Measurements from ENCODE around the gene ODAD4.

Gene ODAD4

DNA sequence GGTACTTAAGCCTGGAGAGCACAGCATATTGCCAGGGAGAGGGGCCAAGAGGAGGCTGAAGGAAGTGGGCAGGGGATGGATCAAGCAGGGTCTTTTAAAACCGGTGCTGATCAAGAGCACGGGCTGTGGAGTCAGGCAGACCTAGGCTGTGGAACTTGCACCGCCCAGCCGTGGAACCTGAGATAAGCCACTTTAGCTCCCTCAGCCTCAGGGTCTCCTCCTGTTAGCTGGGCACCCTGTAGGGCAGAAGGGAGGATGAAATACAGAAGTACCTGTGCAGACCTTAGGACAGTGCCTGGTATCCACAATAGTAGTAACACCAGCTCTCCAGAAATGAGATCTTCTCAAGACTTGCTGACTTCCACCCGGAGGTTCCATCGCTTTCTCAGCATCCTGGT, 9.3 kb downstream of the ODAD4 start:
- no peak for DNase-seq (ENCODE audit: low read depth in 2 of 3, low spot score in 1 of 3)

DNA sequence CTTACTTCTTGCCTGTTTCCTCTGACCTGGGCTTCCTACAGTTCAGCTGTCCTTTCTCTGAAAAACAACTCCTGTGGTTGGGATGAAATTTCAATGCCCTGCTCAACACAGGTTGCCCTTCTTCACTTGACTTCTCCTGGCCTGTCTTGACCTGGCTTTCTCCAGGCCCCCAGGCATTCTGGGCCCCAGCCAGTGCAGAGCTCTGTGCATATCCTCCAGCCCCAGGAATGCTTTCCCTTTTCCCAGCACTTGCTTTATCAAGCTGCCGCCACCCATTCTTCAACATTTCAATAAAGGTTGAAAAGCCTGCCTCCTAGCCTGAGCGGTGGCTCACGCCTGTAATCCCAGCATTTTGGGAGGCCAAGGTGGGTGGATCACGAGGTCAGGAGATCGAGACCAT, 10.8 kb downstream of the ODAD4 start:
- no peak for DNase-seq (ENCODE audit: low read depth in 2 of 3, low spot score in 1 of 3)

DNA sequence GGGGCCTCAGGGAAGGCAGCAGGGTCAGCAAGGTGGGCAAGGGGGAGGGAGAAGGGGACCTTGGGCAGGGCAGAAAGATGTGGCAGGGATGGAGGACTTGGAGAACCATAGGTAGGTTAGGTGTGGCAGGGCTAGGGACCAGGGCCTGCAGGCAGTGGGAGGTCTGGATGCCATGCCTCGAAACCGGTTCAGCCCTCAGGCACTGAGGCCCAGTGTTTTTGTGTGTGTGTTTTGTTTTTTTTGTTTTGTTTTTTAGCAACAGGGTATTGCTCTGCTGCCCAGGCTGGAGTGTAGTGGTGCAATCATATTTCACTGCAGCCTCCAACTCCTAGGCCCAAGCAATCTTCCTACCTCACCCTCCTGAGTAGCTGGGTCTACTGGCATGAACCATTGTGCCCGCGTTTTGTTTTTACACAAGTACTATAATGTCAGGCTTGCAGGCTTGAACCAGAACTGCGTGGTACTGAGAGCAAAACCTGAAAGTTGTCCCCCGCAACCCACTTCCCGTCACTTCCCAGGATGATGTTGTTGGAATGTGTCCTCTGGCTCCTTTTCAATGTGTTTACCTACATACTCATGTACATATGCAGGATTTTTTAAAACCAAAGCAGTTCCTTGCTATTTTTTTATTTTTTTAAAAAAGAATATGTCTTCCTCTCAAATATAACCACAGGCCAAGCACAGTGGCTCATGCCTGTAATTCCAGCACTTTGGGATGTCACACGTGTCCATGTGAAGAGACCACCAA, 12.4 kb downstream of the ODAD4 start:
- DNase-seq (ENCODE audit: low read depth in 2 of 3, low spot score in 1 of 3) = no peak

DNA sequence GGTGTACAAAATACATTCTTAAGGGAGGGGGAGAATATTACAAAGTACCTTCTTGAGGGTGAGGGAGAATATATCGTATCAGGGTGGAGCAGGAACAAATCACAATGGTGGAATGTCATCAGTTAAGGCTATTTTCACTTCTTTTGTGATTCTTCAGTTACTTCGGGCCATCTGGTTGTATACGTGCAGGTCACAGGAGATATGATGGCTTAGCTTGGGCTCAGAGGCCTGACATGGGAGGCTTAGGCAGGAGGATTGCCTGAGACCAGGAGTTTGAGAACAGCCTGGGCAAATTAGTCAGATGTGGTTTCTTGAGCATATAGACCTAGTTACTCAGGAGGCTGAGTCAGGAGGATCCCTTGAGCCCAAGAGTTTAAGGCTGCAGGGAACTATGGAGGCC, 13.1 kb downstream of the ODAD4 start:
- no peak for DNase-seq (ENCODE audit: low read depth in 2 of 3, low spot score in 1 of 3)

DNA sequence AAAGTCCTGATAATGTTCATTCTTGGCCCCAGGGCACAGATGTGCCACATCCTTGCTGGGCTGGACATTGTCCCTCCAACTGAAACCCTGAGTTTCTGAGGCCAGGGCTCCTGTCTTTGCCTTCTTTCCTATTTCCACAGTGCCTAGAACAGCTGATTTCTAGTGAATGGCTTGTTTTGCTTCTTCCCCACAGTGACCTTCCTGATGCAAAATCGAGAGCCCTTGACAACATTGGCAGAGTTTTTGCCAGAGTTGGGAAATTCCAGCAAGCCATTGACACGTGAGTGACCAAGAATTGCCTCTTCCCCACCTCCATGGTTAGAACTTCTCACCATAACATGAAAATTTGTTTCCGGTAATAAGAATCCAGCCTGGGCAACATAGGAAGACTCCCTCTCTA, 14.5 kb downstream of the ODAD4 start:
- DNase-seq (ENCODE audit: low read depth in 2 of 3, low spot score in 1 of 3) = no peak

DNA sequence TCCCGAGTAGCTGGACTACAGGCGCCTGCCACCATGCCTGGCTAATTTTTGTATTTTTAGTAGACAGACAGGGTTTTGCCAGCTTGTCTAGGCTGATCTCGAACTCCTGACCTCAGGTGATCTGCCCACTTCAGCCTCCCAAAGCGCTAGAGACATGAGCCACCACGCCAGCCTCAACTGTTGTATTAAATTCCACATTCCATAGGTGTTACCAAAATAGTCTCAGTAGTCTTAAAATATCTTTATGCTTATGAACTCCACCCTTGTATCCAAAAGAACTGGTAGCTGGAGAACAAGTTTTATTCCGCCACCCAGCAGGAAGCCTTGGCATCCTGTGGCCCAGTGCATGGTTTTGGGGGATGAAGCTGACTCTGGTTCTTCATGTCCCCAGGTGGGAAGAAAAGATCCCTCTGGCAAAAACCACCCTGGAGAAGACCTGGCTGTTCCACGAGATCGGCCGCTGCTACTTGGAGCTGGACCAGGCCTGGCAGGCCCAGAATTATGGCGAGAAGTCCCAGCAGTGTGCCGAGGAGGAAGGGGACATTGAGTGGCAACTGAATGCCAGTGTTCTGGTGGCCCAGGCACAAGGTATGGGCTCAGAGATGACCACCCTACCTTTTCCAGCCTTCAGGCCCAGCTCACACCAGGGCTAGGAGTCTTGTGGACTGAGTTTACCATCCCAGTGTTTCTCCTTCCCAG, 18.5 kb downstream of the ODAD4 start:
- no peak for DNase-seq (ENCODE audit: low read depth in 2 of 3, low spot score in 1 of 3)

DNA sequence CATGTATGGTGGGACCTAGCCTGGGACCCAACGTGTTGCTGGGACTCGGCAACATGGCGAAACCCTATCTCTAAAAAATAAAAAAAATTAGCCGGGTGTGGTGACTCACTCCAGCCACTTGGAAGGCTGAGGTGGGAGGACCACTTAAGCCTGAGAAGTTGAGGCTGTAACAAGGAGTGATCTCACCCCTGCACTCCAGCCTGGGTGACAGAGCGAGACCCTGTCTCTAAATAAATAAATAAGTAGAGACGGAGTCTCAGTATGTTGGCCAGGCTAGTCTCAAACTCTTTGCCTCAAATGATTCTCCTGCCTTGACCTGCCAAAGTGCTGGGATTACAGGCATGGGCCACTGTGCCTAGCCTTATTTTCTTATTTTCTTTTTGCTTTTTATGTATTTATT, 26.1 kb downstream of the ODAD4 start:
- DNase-seq (ENCODE audit: low read depth in 2 of 3, low spot score in 1 of 3) = no peak

DNA sequence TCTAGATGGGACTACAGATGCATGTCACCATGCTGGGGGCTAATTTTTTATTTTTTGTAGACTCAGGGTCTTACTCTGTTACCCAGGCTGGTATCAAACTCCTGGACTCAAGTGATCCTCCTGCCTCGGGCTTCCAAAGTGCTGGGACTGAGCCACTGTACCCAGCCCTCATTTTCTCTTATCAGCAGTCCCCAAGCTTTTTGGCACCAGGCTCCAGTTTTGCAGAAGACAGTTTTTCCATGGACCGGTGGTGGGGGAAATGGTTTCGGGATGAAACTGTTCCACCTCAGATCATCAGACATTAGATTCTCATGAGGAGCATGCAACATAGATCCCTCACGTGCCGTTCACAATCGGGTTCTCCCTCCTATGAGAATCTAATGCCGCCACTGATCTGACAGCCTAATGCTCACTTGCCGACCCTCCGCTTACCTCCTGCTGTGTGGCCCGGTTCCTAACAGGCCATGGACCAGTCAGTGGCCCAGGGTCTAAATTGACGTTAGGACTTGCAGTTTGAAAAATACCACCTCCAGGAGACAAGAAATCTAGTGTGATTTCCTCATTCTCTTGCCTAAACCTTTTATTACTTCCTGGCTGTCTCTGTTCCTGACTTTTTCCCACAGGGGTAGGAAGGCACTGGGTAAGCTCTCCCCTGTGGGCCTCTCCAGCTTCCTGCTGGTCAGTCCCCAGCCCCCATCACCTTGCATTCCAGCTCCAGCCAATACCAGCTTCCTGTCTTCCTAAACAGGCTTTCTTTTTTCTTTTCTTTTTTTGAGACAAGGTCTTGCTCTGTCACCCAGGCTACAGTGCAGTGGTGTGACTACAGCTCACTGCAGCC, 26.8 kb downstream of the ODAD4 start:
- DNase-seq (ENCODE audit: low read depth in 2 of 3, low spot score in 1 of 3) = no peak

DNA sequence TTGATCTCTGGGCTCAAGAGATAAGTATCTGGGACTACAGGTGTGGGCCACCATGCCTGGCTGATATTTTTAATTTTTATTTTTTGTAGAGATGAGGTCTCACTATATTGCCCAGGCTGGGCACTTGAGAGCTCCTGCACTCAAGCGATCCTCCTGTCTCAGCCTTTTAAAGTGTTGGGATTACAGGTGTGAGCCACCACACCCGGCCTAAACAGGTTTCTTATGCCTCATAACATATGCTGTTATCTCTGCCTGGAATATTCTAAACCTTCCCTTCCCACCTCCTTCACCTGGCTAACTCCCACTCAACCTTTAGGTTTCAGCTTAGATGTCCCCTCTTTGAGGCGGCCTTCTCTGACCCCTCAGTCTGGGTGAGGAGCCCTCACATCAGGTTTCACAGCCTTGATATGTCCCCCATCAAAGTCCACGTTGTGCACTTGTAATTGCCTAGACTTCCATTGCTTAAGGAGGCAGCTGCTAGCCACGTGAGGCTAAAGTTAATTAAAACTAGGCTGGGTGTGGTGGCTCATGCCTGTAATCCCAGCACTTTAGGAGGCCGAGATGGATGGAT, 27.5 kb downstream of the ODAD4 start:
- DNase-seq (ENCODE audit: low read depth in 2 of 3, low spot score in 1 of 3) = no peak

DNA sequence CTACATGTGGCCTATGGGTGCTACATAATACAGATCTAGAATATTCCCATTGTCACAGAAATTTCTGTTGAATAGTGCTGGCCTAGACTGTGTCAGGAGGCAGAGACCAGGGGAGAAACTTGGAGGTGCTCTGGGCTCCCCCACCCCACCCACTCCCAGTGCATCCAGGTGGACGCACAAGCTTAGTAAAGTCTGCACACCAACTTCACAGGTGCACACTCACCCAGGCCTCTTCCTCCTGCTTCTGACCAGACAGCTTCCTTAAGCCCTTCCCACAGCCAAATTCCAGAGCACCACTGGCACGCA, 28.6 kb downstream of the ODAD4 start:
- no peak for DNase-seq (ENCODE audit: low read depth in 2 of 3, low spot score in 1 of 3)

DNA sequence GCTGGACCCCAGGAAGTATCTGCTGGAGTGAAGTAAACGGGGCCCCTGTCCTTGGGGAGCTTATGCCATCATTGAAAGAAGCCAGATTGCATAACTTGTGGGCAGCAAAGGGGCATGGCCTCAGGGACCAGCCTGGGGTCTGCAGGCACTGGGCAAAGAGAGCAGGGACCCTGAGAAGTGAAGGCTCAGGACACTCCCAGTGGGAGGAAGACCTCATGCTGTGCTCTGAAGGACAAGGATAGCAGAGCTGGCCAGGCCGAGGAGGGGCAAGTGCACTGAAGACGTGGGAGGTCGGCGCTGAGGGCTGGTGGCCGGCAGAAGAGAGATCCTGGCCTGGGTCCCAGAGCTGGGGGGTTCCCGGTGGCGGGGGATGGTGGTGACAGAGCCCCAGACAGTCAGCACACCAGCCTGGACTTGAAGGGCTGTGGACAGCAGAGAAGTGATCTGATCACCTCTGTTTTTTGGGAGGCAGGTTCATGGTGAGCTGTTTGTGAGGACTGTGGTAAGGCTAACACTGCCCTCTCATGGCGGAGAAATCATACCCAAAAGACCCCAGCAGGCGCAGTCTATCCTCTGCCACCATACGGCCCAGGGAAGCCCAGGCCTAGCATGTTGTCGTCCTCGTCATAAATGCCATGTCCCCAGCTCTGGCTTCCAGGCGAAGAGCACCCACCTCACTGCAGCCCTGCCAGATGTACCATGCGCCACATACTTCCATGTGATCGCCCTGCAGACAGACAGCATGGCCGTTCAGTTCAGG, 29.1 kb downstream of the ODAD4 start:
- DNase-seq (ENCODE audit: low read depth in 2 of 3, low spot score in 1 of 3) = no peak

DNA sequence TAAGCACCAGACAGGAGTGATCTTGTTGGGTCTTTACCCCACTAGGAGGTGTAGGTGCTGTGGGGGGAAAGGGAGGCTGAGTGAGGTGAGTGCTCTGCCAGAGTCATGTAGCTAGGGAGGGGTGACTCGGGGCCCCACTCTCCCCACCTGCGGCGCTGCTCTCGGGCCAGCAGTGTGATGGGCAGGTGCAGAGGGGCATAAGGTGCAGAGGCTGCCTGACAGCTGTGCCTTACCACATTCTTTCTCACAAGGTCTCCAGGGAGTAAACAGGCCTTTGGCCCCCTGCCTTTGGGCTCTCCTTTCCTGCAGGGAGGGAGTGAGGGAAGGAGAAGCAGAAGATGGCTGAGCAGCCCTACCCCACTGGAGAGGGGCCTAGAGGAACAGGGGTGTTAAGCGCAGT, 31.7 kb downstream of the ODAD4 start:
- DNase-seq (ENCODE audit: low read depth in 2 of 3, low spot score in 1 of 3) = no peak

DNA sequence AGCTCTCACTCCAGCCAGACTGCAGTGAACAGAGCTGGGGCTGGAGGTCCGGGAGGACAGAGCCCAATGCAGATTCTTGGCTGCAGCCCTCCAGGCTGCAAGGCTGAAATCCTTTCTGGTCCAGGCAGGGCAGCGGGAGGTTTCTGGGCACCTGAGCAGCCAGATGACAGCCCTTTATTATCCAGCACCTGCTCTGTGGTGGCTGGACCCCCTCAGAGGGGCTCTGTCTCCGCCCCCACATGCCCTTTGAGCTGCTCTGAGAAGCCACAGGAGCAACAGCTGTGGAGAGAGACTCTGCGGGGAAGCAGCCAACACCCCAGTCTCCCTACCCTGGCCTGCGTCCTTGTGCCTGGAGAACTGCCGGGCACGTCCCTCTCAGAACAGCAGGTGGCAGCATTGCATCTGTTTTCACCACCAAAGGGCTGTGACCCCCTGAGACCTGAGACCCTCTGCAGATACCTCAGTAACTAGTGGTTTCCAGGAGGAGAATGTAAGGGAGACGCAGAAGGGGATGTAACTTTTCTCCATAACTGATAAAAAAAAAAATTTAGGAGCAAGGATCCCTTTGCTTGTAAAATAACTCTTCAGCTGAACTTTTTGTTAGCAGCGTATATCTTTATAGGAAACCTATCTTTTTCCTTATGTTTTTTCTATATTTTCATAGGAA, 32.5 kb downstream of the ODAD4 start:
- DNase-seq (ENCODE audit: low read depth in 2 of 3, low spot score in 1 of 3) = peak; percentile 53 to 70 (median 54)

DNA sequence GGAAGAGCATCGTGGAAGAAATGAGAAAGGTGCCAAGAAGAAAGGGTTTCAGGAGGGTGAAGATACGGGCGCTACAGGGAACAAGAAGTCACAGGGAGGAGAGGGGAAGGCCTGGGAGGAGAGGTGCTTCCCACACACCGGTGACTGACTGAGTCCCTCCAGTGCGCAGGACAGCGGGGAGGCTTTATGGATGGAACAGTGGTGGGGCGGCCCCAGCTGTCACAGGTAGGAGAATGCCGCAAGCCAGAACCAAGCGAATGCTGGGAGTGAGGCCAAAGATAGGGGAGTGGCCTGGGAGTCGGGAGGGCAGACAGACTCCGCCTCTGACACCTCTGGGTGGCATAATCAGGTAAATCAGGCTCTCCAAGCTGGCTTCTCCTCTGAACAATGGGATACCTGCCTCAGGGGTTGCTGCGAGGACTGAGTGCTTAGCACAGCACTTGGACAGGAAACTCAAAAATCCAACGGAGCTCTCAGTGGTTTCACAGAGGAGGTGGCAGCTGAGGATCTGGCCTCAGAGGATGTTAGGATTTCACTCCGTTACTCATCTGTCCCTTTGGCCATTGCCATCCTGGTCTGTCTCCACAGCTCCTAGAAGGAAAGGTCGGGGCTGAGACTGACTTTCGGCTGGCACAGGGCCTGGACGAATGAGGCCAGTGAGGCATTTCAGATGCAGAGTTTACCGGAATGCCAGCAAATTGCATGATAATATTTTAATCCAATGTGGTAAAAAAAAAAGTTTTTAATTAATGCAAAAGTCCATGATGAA, 35.5 kb downstream of the ODAD4 start:
- peak; percentile 55 to 71 (median 67) for DNase-seq (ENCODE audit: low read depth in 2 of 3, low spot score in 1 of 3)

DNA sequence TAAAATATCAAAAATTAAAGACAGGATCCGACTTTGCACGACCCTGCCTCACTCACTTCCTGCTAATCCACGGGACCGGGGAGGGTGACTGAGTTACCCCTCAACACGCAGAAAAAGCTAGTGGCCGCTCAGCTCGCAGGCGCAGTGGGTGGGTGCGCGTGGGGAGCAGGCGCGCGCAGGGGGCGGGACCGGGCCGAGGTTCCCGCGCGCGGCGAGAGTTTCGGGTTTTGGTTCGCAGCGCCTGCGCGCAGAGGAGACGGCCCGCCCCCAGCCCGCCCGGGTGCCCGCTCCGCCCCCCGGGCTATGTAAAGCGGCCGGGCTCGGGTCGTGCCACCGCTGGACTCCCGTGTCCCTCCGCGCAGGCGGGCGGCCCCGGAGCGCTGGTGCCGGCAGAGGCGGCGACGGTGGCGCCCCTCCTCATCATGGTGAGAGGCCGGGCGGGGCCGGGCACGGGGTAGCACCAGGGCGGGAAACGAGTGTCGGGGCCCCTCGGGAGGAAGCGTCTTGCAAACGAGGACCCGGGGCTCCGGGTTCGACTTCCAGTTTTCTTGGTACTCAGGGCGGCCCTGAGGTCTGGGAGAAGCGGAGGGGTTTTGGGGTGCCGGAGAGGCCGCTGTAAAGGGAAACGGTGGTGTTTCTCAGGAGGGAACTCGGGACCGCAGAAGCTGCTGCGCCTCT, 36.2 kb downstream of the ODAD4 start, which contains the start of gene CNP:
TSS of gene CNP (plus strand) at position 333 of the 678 bp plus-strand sequence. CDS start at position 423, 90 bp downstream.
- DNase-seq (ENCODE audit: low read depth in 2 of 3, low spot score in 1 of 3) = peak; percentile 81 to 88 (median 81)

DNA sequence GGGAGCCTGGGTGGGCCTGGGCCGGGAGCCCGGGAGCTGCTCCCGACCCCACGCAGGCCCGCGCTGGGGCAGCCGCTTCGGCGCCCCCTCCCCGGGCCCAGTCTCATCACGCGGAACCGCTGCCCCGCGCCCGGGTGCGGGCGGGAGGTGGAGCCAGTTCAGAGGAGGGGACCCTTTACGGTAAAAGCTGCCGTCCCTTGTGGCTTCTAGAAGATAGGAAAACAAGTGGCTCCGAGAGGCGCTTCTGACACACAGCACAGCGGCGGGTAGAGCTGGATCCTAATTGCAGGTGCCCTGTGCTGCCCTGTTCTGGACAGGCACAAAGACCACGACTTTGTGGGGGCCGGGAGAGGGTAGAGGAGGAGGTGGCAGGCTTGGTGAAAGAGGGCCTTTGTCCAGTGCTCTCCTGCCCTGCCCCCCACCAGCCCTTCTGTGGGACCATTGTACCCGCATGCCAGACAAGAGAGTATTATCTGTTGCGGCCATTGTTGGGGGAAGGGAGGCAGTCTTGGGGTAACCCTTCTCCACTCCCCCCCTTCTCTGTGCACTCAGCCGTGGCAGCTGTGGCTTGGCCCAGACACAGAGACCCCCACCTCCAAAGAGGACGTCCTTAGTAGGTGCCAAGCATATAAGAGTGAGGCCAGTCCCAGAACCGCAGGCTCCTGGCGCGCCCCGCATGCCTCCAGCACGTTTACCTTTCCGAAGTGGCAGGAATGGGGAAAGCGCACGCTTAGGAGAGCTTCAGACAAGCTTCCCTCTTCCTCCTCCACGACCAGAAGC, 36.9 kb downstream of the ODAD4 start:
- peak; percentile 11 to 32 (median 27) for DNase-seq (ENCODE audit: low read depth in 2 of 3, low spot score in 1 of 3)

DNA sequence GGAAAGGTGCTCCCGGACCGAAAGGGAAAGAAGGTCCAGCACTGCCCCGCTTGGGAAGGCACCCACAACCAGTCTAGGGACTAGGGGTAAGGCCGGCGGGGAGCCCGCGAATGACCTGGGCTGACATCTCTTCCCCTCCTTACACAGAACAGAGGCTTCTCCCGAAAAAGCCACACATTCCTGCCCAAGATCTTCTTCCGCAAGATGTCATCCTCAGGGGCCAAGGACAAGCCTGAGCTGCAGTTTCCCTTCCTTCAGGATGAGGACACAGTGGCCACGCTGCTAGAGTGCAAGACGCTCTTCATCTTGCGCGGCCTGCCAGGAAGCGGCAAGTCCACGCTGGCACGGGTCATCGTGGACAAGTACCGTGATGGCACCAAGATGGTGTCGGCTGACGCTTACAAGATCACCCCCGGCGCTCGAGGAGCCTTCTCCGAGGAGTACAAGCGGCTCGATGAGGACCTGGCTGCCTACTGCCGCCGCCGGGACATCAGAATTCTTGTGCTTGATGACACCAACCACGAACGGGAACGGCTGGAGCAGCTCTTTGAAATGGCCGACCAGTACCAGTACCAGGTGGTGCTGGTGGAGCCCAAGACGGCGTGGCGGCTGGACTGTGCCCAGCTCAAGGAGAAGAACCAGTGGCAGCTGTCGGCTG, 37.6 kb downstream of the ODAD4 start:
- no peak for DNase-seq (ENCODE audit: low read depth in 2 of 3, low spot score in 1 of 3)

DNA sequence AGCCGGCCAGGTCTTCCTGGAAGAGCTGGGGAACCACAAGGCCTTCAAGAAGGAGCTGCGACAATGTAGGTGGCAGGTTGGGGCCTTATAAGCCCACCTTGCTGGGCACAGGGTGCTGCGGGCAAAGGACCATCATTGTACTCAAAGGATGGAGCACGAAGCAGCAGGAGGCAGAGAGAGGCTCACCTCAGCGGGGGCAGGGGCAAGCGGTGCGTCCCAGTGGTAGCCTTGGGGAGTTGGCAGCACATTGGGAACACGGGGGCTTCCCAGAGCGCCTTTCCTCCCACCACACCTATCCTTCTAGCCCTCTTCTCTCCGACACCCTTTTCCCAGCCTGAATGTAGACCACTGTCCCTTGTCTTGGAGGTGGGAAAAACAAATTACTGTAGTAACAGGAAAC, 38.3 kb downstream of the ODAD4 start:
- DNase-seq (ENCODE audit: low read depth in 2 of 3, low spot score in 1 of 3) = no peak
